Measurements from ENCODE around the gene NECTIN2.
"Not testable (repeated sequence)": the region's sequence is repeated elsewhere in the genome, so short reads cannot be mapped to it uniquely, and the experiment has no call there.

- not testable (repeated sequence) for TF ChIP-seq POLR2A, CTCF (IDR thresholded peaks at IDR 0.05)
Measured at GRCh38 chr19:44834399-44834798, 11.7 kb upstream of the NECTIN2 start.
